Stimulated activated naive CD4-positive, alpha-beta T cell treated with Interleukin-2 at 50 U/mL for 16 hours (primary cell): ENCODE results near the gene FARSA.
"Not testable (repeated sequence)": the region's sequence is repeated elsewhere in the genome, so short reads cannot be mapped to it uniquely, and the experiment has no call there.

ENCODE experiments used
- DNase-seq: peaks from one replicate; lab custom pipeline; 2025; lab: John Stamatoyannopoulos, UW

The FARSA gene

DNA sequence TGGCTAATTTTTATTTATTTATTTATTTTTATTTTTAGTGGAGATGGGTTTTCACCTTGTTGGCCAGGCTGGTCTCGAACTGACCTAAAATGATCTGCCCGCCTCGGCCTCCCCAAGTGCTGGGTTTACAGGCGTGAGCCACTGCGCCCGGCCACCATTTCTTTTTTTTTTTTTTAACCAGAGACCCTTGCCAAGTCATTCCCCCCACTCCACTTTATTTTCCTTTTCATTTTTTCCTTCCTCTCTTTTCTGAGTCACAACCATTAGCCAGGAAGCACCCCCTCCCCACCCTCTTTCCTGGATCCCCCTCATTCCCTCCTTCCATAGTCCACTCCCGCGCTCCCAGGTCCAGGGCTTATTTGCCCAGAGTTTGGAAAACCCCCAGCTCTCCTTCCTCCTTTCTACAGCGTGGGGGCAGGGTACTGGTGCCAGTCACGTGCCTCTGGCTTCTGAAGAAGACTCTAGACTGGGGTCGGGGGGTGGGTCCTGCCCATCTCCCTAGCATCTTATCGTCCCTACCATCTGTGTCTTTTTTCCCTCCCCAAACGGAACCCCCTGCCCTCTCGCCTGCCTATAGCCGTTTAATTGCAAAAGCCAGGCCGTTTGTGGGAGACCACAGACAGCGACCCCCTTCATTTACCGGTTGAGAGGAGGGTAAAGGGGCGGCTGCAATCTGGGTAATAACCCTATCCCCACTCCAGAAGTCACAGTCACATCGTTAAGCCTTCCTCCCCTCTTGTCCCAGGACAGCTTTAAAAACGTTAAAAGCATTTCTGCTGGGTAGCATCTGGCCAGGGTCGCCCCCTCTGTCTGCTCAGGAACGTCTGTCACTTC, 3.8 kb upstream of the FARSA start:
- DNase-seq, result no peak

DNA sequence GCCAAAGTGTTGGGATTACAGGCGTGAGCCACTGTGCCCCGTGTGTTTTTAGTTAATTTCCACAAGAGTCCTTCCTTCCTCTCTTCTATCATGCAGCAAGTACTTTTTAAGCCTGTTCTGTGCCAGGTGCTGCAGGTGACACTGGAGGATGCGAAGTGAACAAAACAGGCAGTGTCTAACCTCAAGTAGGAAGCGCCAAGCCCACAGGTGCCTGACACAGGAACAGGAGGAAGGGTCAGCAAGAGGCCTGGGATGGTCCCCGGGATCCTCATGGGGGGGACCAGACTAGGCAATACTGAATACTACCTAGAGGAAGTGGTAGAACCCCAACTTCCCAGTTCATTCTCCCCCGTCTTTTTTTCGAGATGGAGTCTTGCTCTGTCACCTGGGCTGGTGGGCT, 3.1 kb upstream of the FARSA start:
- no peak for DNase-seq

DNA sequence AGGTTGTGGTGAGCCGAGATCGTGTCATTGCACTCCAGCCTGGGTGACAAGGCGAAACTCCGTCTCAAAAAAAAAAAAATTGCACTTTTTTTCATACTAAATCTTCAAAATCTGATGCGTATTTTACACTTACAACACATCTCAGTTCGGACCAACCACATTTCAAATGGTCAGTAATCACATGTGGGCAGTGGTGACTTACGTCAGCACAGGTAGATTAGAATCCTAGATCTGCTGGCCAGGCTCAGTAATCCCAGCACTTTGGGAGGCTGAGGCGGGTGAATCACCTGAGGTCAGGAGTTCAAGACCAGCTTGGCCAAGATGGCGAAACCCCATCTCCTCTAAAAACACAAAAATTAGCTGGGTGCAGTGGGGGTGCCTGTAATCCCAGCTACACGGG, 1.6 kb upstream of the FARSA start:
- DNase-seq, result no peak

DNA sequence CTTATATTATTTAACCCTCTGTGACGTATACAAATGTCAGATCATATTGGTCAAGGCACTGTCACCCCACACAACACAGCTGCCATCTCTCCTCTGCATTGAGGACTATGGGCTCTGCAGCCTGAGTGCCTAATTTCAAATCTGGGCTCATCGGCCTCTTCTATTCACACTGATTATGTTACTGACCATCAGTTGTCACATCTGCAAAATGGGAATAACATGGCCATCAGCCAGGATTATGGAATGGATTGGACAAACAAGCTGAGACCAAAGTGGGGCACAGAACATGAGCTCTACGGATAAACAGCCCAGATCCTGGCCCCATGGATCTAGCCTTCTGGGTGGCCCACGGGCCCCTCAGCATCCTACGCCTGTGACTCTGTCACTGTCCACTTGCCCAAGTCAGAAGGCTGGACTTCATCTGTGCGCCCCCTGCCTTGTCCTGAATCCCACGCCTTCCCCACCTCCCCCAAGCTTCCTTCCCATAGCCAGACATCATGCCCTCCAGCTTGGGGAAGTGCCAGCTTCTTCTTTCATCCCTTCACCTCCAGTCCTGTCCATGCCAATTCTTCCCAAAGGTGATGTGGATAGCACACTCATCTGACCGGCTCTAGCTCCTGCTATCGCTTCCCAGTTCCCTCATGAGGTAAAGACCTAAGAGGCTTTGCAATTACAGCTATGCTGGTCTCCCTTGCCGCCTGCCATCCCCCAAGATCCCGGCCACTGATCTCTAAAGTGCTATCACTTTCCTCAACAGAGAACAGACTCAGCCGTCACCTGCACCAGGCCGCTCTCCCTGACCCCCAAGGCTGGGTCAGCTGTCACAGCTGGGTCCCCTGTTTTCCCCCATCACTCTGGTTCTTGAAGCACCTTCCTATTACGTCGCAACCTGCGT, 872 bp downstream of the FARSA start:
- DNase-seq, result no peak

DNA sequence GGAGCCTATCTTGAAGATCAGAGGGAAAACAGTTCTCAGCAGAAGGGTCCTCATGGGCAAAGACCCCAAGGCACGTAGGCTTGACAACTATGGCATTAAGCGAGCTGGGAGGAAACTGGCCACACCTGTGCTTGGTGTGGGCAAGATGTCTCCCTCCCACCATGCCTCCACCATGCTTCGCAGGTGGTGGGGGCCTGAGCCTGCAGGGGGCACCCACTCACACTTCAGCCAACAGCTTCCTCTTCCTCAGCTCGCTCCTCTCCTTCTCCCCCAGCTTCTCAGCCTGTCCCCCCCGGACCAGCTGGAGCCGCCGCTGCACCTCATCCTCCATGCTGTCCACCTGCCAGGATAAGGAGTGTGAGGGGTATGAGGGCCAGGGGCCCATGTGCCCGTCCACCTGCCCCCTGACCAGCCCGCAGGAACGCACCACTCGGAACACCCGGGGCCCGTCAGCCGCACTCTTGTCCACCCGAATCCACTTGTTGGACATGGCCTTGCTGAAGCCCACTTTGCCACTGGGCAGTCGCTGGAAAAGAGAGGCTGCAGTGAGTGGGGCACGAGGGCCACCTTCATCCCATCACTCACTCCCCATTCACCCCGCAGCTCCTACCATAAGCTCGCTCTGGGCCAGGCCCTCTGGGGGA, 3.4 kb downstream of the FARSA start:
- no peak for DNase-seq

DNA sequence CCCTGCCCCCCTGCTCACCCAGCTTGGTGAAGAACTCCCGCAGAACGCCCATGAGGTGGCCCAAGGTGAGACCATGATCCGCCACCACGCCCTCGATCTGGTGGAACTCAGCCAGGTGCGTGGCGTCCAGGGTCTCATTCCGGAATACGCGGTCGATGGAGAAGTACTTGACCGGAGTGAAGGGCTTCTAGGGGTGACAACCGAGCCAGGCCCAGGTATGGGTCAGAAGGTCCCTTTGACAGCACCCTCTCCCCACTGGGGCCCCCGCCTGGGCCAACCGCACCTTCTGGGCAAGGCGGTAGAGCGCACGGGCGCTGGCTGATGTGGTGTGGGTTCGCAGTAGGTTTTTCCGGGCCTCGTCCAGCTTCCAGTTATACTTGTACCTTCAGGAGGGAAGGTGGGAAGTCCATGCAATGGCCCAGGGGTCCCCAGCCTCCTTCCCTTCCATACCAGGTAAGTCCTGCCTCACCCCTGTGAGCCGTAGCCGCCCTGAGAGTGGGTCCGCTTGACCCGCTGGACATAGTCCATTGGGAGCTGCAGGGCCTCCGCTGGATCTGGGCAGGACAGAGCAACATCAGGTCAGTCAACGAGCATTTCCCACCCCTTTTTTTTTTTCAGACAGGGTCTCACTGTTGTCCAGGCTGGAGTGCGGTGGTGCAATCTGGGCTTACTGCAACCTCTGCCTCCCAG, 8.7 kb downstream of the FARSA start:
- DNase-seq, result no peak

DNA sequence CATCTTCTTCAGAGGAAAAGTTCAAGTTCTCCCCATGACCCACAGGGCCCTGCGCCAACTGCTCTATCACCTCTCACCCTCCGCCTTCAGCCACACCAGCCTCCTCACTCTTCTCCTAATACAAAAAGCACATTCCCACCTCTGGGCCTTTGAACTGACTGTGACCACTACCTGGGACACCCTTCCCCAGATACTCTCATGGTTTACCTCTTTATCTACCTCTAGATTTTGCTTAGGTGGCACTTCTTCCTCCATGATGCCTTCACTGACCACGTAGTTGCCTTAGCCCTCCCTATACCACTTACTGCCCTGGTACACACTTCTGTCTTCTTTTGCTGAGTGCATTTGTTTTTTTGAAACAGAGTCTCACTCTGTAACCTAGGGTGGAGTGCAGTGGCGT, 10.6 kb downstream of the FARSA start:
- DNase-seq, result no peak

DNA sequence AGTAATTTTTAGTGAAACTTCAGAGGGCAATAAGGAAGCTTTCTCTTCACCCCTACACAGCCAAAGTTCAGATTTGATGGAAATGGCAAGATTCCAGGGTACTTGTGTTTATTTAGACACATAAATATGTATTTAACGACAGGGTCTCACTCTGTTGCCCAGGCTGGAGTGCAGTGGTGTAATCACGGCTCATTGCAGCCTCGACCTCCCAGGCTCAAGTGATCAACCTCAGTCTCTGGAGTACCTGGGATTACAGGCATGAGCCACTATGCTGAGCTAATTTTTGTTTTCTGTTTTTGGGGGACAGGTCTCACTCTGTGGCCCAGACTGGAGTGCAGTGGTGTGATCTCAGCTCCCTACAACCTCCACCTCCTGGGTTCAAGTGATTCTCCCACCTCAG, 12.5 kb downstream of the FARSA start:
- no peak for DNase-seq

DNA sequence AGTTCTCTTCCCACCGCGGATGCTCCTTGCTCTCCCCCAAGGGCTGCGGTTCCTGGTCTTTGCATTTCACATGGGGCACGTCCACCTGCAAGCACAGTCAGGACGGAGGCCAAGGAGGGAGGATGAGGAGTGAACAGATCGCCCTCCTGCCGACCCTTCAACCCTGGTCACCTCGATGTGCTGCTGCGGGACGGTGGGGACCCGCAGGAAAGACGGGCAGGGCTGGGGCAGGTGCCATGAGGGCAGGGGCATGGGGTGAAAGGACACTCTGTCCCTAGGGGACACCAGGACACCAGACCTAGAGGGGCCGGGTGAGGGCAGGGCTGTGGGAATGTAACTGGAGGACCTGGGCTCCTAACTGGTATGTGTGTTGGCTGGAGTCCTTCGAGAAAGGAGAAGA, 15.3 kb downstream of the FARSA start:
- DNase-seq, result no peak

DNA sequence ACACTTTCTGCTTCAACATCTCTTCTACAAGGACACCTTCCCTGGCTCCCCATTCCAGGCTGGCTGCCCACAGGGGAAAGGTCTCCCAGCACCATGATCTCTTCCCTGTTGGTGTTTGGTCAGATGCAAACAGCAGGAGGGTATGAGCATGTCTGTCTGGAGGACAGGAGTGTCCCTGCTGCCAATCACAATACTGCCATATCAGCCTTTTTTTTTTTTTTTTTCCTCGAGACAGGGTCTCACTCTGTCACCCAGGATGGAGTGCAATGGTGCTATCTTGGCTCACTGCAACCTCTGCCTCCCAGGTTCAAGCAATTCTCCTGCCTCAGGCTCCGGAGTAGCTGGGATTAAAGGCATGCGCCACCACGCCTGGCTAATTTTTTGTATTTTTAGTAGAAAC, 17.7 kb downstream of the FARSA start:
- DNase-seq, result not testable (repeated sequence)

DNA sequence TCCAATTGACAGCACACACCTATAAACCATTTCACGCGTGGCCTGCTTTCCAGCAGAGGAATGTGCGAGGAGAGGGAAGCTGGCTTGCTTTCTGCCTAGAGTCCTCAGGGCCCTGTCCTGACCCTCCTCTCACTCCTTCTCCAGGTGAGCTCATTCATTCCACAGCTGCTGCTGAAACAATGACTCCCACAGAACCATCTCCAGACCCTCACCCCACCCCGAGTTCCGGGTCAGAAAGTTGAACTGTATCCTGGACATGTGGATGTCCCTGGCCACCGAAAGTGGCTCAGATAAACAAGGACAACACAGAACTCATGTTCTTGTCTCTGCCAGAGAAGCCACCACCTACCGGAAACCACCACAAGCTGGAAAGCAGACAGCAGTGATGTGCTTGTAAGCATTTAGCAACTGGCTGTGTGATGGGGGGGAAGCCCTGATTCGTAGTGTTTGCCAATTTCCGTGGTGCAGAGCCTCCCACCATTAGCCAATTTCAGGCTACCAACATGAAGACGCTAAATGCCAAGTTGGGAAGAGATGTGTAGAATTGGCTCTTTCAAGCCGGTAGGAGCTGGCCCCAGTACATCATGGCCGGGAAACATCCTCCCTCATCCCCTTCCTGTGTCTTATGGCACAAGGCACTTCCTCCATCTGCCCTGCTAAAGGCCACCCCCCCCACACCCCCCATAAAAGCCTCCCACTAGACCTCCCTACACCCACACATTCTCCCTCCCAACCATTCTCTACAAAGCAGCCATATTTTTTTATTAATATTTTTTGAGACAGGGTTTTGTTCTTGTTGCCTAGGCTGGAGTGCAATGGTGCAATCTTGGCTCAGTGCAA, 19.4 kb downstream of the FARSA start:
- DNase-seq, result peak; percentile 15

DNA sequence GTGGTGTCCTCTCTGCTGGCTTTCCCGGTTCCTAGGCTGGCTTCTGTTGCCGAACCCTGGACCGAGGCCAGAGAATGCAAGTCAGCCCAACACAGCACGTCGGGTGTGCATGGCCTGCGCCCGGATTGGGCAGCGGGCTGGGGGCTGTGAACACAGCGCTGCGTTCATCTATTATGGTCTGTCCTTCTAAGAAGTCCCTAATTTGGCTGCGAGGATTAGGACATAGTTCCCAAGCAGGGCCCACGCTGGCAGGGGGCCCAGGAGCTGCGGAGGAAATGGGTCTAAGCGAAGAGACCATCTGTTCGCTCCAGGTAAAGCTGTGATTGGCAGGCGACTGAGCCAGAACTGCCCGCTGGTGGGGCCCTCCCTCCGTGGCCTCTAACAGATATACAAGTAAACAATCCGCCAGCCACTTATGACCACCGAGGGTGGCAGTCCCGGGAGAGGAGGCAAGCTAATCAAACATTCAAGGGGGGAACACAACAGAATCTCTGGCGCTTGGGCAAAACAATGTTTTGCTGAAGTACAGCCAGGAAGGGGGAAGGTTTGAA, 20.4 kb downstream of the FARSA start:
- no peak for DNase-seq

DNA sequence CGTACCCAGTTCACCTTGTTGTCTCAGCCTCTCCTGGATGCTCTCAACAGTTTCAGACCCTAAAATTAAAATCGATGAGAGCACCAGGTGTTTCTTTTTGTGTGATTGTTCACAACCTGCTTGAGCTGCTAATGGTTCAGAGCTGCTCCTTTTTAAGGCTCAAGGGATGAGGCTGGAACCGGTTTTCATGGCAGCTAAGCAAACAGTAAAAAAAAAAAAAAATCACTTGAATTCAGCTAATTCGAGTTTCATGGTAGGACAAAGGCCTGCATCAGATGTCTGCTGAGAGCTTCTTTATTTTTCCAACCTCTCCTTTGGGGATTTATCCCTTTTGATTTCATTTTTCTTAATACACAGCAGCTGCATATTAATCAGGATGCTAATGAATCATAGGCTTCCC, 20.9 kb downstream of the FARSA start:
- no peak for DNase-seq

DNA sequence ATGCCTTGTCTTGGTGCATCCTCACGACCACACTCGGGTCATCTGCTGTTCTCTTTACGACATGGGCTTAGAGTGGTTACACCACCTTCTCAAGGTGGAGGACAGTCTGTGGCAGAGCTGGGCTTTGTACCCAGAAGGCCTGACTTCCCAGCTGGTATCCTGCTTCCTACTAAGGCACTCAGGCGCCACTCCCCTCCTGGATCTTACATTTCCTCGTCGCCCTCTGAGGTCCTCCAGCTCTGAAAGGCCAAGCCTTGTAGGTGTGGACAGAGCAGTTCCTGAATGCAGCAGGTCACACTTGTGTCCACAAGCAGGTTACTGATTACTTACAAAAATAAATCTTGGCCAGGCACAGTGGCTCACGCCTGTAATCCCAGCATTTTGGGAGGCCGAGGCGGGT, 26.3 kb downstream of the FARSA start:
- no peak for DNase-seq

DNA sequence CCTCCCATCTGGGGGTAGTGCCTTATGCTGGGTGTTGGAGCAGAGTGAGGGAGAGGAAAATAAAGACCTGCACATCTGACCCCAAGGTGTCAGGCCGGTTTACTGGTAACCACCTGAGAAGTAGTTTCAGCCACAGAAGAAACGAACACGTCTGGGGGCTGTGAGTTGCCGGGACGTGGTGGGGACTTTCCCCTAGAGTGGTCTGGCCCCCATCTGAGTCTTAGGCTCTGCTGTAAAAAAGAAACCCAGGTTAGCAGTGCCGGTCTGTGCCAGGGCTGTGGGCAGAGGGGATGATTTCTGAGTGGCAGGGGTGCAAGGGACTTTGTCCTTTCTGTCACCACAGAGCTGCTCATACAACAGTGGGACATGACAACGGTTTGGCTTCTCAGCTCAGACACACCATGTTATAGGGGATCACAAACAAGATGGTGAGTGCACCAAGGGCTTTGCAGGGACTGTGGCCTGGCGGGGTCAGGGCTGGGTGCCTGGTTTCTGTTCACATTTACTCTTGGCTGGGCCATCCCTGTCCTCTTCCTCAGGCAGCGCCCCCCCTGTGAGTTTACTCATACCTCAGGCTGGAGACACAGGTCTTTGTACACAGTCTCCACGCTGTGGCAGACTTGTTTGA, 33.5 kb downstream of the FARSA start:
- no peak for DNase-seq

DNA sequence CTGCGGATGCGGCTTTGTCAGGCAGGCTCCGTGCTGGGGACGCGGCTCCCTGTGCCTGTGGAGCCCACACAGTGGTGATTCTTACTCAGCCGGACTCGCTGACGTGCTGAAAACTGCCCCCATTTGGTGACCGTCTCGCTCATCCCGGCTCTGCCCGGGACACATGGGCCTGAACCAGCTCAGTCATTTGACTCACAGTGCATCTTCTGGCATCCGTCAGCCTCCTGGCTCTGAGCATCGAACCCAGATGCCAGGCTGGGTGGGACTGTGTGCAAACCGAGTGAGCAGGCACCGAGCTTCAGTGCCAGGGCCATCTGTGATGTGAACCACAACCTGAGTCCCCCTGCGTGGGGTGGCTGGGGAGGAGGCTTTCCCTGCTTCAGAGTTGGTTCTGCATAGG, 37.1 kb downstream of the FARSA start:
- DNase-seq, result no peak

DNA sequence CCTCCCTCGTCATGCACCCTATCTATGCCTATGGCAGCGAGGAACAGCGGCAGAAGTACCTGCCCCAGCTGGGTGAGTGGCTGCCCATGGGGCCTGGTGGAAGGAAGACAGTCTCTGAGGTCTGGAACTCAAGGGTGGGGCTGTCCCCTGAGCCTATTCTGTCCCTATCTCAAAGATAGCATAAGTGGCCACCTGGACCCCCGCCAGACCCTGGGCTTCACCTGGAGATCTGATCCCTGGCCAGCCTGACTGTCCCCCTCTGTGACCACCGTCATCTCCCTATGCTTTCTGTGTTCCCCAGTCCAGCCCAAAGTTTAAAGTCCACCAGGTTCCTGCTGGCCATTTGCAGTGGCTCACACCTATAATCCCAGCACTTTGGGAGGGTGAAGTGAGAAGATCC, 39.9 kb downstream of the FARSA start:
- no peak for DNase-seq

DNA sequence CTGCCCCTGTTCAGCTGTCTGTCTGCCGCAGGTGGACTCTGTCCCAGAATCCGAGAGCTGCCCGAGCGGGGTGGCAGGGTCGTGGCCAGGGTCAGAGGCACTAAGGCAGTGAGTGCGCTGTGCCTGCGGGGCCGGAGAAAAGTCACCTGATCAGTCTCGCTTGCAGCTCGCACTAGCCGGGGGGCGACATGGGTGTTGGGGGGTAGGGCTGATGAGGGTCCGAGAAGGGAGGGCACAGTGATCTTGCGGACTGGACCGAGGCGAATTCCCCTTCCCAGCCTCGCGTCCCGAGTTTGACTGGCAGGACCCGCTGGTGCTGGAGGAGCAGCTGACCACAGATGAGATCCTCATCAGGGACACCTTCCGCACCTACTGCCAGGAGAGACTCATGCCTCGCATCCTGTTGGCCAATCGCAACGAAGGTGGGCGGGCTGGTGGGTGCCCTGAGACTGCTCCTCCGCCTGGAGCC, 41.9 kb downstream of the FARSA start:
- no peak for DNase-seq

DNA sequence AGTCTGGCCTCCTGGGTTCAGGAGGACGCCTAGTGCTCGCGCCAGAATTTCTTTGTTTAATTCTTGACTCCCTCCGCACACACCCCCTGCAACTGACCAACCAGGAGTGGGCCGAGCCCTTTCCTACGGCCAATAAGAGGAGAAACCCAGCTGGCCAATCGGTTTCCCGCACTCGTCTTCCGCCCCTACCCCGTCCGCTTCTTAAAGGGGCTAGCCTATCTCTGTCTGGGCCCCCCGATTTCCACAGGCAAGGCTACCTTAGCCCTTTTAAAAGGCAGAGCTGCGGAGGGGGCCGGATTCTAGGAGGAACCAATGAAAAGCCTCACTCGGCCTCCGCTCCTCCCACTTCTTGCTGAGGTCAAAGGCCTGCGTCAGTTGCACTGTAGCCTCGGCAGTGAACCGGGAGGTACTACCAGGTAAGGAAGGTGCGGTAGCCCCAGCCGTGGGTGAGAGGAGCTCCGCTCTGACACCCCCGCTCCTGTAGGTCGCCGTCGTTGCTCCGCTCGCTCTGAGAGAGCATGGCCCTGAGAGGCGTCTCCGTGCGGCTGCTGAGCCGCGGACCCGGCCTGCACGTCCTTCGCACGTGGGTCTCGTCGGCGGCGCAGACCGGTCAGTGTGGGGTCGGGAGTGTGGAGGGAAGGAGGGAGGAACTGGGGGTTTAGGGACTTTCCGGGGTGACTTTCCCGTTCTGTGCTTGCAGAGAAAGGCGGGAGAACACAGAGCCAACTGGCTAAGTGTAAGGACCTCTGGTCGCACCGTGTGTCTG, 42.5 kb downstream of the FARSA start, which contains the start of gene GCDH:
TSS of gene GCDH (plus strand) at position 374 of the 766 bp plus-strand sequence. CDS start at position 519, 145 bp downstream.
- DNase-seq, result peak; percentile 98
